ENCODE data around the gene ONECUT3.
"Not testable (repeated sequence)": the region's sequence is repeated elsewhere in the genome, so short reads cannot be mapped to it uniquely, and the experiment has no call there.

The ONECUT3 gene

GRCh38 chr19:1752757-1753728 is at the start of gene ONECUT3:
ONECUT3 (plus strand) TSS chr19:1753506; CDS start chr19:1753663, 157 bp downstream.
- DNase-seq, result no peak

DNA sequence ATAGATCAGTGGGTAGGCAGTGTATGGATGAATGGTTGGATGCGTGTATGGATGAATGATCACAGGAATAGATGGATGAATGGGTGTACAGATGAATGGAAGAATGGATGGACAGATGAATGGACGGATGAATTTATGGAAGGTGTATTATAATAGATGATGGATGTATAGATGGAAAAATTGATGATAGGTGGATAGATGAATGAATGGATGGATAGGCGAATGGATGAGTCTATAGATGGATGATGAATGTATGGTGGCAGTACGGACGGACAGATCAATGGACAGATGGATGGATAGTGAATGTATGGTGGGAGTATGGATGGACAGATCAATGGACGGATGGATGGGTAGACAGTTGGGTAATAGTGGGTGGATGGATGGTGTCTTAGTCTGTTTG is 49.0 kb upstream of the ONECUT3 start:
- no peak for DNase-seq

DNA sequence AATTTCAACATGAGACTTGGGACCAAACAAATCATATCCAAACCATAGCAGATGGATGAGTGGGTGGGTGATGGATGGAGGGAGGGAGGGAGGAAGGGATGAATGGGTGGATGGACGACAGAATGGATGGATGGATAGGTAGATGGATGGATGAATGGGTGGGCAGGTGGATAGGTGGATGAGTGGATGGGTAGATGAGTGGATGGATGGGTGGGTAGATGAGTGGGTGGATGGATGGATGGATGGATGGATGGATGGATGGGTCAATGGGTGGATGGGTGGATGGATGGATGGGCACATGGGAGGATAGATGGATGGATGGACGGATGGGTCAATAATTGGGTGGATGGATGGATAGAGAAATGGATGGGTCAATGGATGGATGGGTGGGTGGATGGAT is 47.9 kb upstream of the ONECUT3 start:
- no peak for DNase-seq

DNA sequence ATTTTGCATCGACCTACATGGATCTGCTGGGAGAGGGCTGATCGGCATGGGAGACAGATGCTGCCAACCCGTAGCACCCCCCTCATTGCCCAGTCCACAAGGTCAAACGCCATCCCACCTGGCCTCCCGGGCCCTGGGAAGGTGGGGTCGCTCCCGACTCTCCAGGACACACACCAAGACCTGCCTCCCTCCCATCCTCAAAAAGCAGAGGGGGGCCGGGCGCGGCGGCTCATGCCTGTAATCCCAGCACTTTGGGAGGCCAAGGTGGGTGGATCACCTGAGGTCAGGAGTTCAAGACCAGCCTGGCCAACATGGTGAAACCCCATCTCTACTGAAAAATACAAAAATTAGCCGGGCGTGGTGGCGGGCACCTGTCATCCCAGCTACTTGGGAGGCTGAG is 46.7 kb upstream of the ONECUT3 start:
- DNase-seq, result not testable (repeated sequence)

- DNase-seq, result no peak
These were observed 46.1 kb upstream of the ONECUT3 start for GRCh38 chr19:1707240-1707639.

- DNase-seq, result no peak
These were observed 40.1 kb upstream of the ONECUT3 start for GRCh38 chr19:1713170-1713569.

- DNase-seq, result no peak
These were observed 37.8 kb upstream of the ONECUT3 start for GRCh38 chr19:1715540-1715939.

DNA sequence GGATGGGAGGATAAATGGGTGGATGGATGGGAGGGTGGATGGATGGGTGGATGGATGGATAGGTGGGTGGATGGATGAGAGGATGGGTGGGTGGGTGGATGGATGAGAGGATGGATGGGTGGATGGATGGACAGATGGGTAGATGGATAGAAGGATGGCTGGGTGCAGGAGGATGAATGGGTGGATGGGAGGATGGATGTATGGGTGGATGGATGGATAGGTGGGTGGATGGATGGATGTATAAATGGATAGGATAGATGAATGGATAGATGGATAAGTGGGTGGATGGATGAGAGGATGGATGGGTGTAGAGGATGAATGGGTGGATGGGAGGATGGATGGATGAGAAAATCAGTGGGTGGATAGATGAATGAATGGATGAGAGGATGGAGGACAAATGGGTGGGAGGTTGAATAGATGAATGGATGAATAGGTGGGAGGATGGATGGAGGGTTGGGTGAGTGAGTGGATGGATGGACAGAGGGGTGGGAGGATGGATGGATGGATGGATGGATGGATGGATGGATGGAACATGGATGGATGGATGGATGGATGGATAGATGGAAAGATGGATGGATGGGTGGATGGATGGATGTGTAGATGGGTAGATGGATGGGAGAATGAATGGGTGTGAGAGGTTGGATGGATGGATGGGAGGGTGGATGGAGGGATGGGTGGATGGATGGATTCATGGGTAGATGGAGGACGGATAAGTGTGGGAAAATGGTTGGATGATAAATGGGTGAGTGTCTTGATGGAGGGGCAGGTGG is 35.9 kb upstream of the ONECUT3 start:
- DNase-seq, result no peak

GRCh38 chr19:1717970-1718264 is 35.4 kb upstream of the ONECUT3 start:
- no peak for DNase-seq

GRCh38 chr19:1718420-1719291 is 34.6 kb upstream of the ONECUT3 start:
- DNase-seq, result no peak

DNA sequence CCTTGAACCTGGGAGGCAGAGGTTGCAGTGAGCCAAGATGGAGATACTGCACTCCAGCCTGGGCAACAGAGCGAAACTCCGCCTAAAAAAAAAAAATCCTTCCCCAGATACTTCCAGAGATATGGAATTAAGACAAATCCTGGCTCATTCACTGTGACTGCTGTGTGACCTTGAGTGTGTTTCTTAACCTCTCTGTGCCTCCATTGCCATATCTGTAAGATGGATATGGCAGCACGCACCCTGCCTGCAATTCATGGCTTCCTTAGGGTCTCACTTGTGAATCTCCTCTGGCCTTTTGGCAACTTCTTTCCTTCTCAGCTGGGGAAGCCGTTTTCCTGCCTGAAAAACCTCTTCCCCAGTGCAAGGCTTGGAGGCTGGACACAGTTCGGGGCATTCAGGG is 33.8 kb upstream of the ONECUT3 start:
- no peak for DNase-seq

- DNase-seq, result no peak
These were observed 33.1 kb upstream of the ONECUT3 start for GRCh38 chr19:1720237-1720636.

- DNase-seq, result peak; percentile 58
These were observed 27.9 kb upstream of the ONECUT3 start for GRCh38 chr19:1725100-1726064.

- DNase-seq, result no peak
These were observed 24.3 kb upstream of the ONECUT3 start for GRCh38 chr19:1728816-1729567.

DNA sequence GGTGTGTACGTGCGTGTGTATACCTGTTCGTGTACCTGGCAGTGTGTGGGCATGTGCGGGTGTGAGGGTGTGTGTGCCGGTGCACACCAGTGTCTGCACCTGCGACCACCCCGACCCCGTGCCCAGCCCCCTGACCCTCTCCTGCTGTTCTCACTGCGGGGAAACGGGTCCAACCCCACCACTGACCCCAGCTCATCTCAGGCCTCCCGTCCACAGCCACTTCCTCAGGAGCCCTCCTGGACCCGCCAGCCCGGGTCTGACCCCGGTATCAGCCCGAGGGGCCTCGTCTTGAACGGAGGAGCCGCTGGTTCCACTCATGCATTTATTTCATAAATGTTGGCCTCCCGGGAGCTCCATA is 23.8 kb upstream of the ONECUT3 start:
- DNase-seq, result no peak

- no peak for DNase-seq
These were observed 23.1 kb upstream of the ONECUT3 start for GRCh38 chr19:1730157-1730556.

- no peak for DNase-seq
These were observed 18.9 kb upstream of the ONECUT3 start for GRCh38 chr19:1734321-1734966.

GRCh38 chr19:1736280-1736679 is 17.0 kb upstream of the ONECUT3 start:
- no peak for DNase-seq

DNA sequence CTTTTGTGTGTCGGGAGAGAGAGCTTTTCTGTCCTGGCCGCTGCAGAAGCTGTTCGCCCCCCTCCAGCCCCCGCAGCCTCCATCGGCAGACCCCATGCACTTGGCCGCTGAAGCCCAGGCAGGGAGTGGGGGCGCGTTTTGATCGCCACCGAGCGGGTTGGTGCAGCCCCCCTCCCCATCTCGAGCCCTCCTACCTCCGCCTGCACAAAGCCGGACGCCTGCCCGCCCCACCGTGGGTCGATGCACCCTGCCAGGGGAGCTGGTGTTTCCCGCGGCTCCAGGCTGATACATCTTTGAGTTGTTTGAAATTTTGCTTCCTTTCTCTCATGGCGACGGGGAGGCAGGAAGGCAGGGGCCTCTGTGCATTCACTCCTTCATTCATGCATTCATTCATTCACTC is 16.4 kb upstream of the ONECUT3 start:
- DNase-seq, result no peak

GRCh38 chr19:1739960-1740629 is 13.2 kb upstream of the ONECUT3 start:
- no peak for DNase-seq
